Activated CD4-positive, alpha-beta T cell treated with anti-CD3 and anti-CD28 coated beads, Interleukin-2, amount 50 U/mL, for 4 hours (primary cell): ENCODE measurements around the gene TFAP2B.

Experiments used
- DNase-seq, 2 experiments: peaks; one replicate each; pipeline ENCODE4 v3.0.0-alpha.2; 2020

Gene TFAP2B

GRCh38 chr6:50825375-50826036, 6.8 kb downstream of the TFAP2B start:
- no peak for DNase-seq

- DNase-seq, result no peak
Observed at GRCh38 chr6:50826037-50826761, 7.5 kb downstream of the TFAP2B start.

GRCh38 chr6:50826803-50827202, 8.1 kb downstream of the TFAP2B start:
- no peak for DNase-seq

GRCh38 chr6:50829049-50829448, 10.4 kb downstream of the TFAP2B start:
- DNase-seq, result no peak

GRCh38 chr6:50829898-50830444, 11.3 kb downstream of the TFAP2B start:
- DNase-seq, result no peak

GRCh38 chr6:50831186-50831585, 12.5 kb downstream of the TFAP2B start:
- no peak for DNase-seq

GRCh38 chr6:50832912-50833311, 14.2 kb downstream of the TFAP2B start:
- no peak for DNase-seq

- DNase-seq, result no peak
Observed at GRCh38 chr6:50834929-50835410, 16.3 kb downstream of the TFAP2B start.

GRCh38 chr6:50836231-50836630, 17.6 kb downstream of the TFAP2B start:
- DNase-seq, result no peak

GRCh38 chr6:50837589-50838445, 19.1 kb downstream of the TFAP2B start:
- no peak for DNase-seq

- no peak for DNase-seq
Observed at GRCh38 chr6:50840112-50840810, 21.6 kb downstream of the TFAP2B start.

- DNase-seq, result no peak
Observed at GRCh38 chr6:50840811-50841192, 22.1 kb downstream of the TFAP2B start.

- no peak for DNase-seq
Observed at GRCh38 chr6:50842446-50842845, 23.8 kb downstream of the TFAP2B start.

- DNase-seq, result no peak
Observed at GRCh38 chr6:50842861-50843384, 24.3 kb downstream of the TFAP2B start.

- no peak for DNase-seq
Observed at GRCh38 chr6:50843842-50844241, 25.2 kb downstream of the TFAP2B start.

- DNase-seq, result no peak
Observed at GRCh38 chr6:50845499-50846143, 26.9 kb downstream of the TFAP2B start.

GRCh38 chr6:50846144-50846851, 27.6 kb downstream of the TFAP2B start:
- no peak for DNase-seq

- DNase-seq, result no peak
Observed at GRCh38 chr6:50846852-50847155, 28.1 kb downstream of the TFAP2B start.

GRCh38 chr6:50847890-50848594, 29.4 kb downstream of the TFAP2B start:
- no peak for DNase-seq

- no peak for DNase-seq
Observed at GRCh38 chr6:50848989-50849795, 30.5 kb downstream of the TFAP2B start.
